ENCODE results near the gene SMIM38.

SMIM38 gene

DNA sequence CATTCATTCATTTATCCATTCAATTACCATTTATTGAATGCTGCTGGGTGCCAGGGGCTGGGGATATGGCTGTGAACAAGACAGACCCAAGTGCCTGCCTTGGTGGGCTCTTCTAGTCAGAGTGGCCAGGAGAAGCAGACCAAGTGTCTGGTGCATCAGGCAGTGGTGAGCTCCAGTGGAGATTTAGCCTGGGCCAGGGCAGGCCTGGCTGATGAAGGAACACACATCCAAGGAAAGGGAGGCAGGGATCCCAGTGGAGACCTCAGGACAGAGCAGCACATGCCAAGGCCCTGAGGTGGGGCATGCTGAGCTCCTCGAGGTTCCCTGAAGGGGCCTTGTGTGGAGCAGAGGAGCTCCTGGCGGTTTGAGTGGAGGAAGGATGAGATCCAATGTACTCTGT is 46.6 kb upstream of the SMIM38 start:
- H3K27ac ChIP-seq, result no peak overlapping the region
- H3K4me1 ChIP-seq (ENCODE audit: control insufficient read depth in 1 of 2, insufficient read depth in 1 of 2, low read depth in 1 of 2, low read length in 1 of 2), result no peaks in the 10 kb centered on the region
- no peaks in the 10 kb centered on the region for H3K27me3 ChIP-seq
- H3K36me3 ChIP-seq, result no peaks in the 10 kb centered on the region
- no peak for TF ChIP-seq CTCF (IDR thresholded peaks at IDR 0.05)
- H3K4me3 ChIP-seq (ENCODE audit: low read depth in 1 of 2, low read length in 1 of 2), result no peak overlapping the region
- no peaks in the 10 kb centered on the region for H3K9me3 ChIP-seq

GRCh38 chr11:69110451-69110850 is 45.3 kb upstream of the SMIM38 start:
- no peak for TF ChIP-seq CTCF (IDR thresholded peaks at IDR 0.05)
- no peaks in the 10 kb centered on the region for H3K9me3 ChIP-seq
- H3K36me3 ChIP-seq, result no peaks in the 10 kb centered on the region
- H3K4me1 ChIP-seq (ENCODE audit: control insufficient read depth in 1 of 2, insufficient read depth in 1 of 2, low read depth in 1 of 2, low read length in 1 of 2), result no peaks in the 10 kb centered on the region
- no peaks in the 10 kb centered on the region for H3K27me3 ChIP-seq
- no peak overlapping the region for H3K27ac ChIP-seq
- H3K4me3 ChIP-seq (ENCODE audit: low read depth in 1 of 2, low read length in 1 of 2), result no peak overlapping the region

DNA sequence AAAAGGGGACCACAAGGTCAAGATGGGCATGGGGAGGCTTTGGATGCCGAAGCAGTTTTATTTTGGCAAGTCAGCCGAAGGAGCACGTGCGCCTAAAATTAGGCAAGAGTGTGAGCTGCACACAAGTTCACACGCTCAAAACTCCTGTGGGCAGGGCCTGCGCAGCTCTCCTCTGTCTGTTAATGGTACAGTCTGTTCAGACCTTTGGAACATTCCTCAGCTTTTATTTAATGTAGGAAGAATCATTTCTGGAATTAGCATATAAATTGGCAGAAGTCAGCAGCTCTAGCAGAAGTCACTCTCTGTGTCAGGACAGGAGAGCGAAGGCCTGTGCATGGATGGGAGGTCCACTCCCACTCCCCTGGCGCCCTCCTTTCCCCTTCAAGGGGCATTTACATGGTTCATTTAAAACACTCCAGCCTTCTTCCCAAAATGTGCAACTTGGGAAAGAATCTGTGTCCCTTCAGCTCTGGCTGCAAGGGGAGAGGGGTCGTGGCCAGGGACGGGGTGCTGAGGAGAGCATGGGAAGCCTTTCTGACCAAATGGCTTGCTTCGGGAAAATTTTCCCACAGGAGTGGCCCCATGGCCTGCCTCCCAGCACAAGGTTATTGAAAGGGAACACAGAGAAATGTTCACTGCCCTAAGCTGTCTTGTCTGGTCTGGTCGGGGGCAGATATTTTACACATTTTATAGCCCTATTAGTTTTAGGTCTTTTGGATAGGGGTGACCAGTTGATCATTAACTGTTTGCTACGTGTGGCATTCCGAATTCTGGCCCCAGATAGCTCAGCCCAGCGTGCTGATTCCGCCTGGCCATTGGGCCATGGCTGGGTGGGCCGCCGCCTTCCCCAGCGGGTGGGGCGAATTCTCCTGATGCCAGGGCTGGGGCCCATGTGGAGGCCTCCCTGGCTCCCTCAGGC is 43.9 kb upstream of the SMIM38 start:
- Histone ChIP-seq H3K36me3 (no peaks in the 10 kb centered on the region), H3K4me3 (ENCODE audit: low read depth in 1 of 2, low read length in 1 of 2) (no peak overlapping the region), H3K9me3 (no peaks in the 10 kb centered on the region), H3K27me3 (no peaks in the 10 kb centered on the region), H3K4me1 (ENCODE audit: control insufficient read depth in 1 of 2, insufficient read depth in 1 of 2, low read depth in 1 of 2, low read length in 1 of 2) (no peaks in the 10 kb centered on the region), H3K27ac (no peak overlapping the region)
- no peak for TF ChIP-seq CTCF (IDR thresholded peaks at IDR 0.05)

GRCh38 chr11:69113226-69113625 is 42.5 kb upstream of the SMIM38 start:
- Histone ChIP-seq H3K27me3 (no peaks in the 10 kb centered on the region), H3K4me1 (ENCODE audit: control insufficient read depth in 1 of 2, insufficient read depth in 1 of 2, low read depth in 1 of 2, low read length in 1 of 2) (no peaks in the 10 kb centered on the region), H3K4me3 (ENCODE audit: low read depth in 1 of 2, low read length in 1 of 2) (no peak overlapping the region), H3K27ac (no peak overlapping the region), H3K36me3 (no peaks in the 10 kb centered on the region), H3K9me3 (no peaks in the 10 kb centered on the region)
- no peak for TF ChIP-seq CTCF (IDR thresholded peaks at IDR 0.05)

- no peak overlapping the region for H3K4me3 ChIP-seq (ENCODE audit: low read depth in 1 of 2, low read length in 1 of 2)
- no peaks in the 10 kb centered on the region for H3K9me3 ChIP-seq
- no peaks in the 10 kb centered on the region for H3K36me3 ChIP-seq
- H3K27me3 ChIP-seq, result no peaks in the 10 kb centered on the region
- H3K4me1 ChIP-seq (ENCODE audit: control insufficient read depth in 1 of 2, insufficient read depth in 1 of 2, low read depth in 1 of 2, low read length in 1 of 2), result no peaks in the 10 kb centered on the region
- TF ChIP-seq CTCF (IDR thresholded peaks at IDR 0.05), result no peak
- no peak overlapping the region for H3K27ac ChIP-seq
These were observed 41.9 kb upstream of the SMIM38 start for GRCh38 chr11:69113646-69114340.
